Activated CD8-positive, alpha-beta memory T cell treated with anti-CD3 and anti-CD28 coated beads, Interleukin-2, amount 50 U/mL, for 24 hours (primary cell): ENCODE measurements around the gene WDR70.
"Not testable (repeated sequence)": the region's sequence is repeated elsewhere in the genome, so short reads cannot be mapped to it uniquely, and the experiment has no call there.

Experiments
- DNase-seq: peaks from one replicate; pipeline ENCODE4 v3.0.0-alpha.2; 2020; ENCODE audit errors: extremely low read depth

WDR70 gene

GRCh38 chr5:37685211-37685610 is 306.1 kb downstream of the WDR70 start:
- DNase-seq = no peak

- no peak for DNase-seq
These were observed 306.7 kb downstream of the WDR70 start for GRCh38 chr5:37685816-37686215.

GRCh38 chr5:37688925-37689324 is 309.8 kb downstream of the WDR70 start:
- DNase-seq = not testable (repeated sequence)

GRCh38 chr5:37694333-37694732 is 315.2 kb downstream of the WDR70 start:
- DNase-seq = not testable (repeated sequence)

- no peak for DNase-seq
These were observed 315.7 kb downstream of the WDR70 start for GRCh38 chr5:37694867-37695266.

- no peak for DNase-seq
These were observed 316.5 kb downstream of the WDR70 start for GRCh38 chr5:37695647-37696046.

GRCh38 chr5:37696190-37697021 is 317.3 kb downstream of the WDR70 start:
- no peak for DNase-seq

- no peak for DNase-seq
These were observed 322.8 kb downstream of the WDR70 start for GRCh38 chr5:37701868-37702267.

- DNase-seq = no peak
These were observed 324.7 kb downstream of the WDR70 start for GRCh38 chr5:37703841-37704241.

- no peak for DNase-seq
These were observed 325.3 kb downstream of the WDR70 start for GRCh38 chr5:37704406-37704805.

GRCh38 chr5:37709020-37709419 is 329.9 kb downstream of the WDR70 start:
- DNase-seq = no peak

GRCh38 chr5:37710965-37711364 is 331.8 kb downstream of the WDR70 start:
- DNase-seq = no peak

GRCh38 chr5:37712750-37713149 is 333.6 kb downstream of the WDR70 start:
- DNase-seq = no peak

- DNase-seq = no peak
These were observed 335.6 kb downstream of the WDR70 start for GRCh38 chr5:37714756-37715155.

- DNase-seq = no peak
These were observed 336.2 kb downstream of the WDR70 start for GRCh38 chr5:37715361-37715760.

GRCh38 chr5:37715992-37716391 is 336.9 kb downstream of the WDR70 start:
- DNase-seq = no peak

GRCh38 chr5:37716405-37716804 is 337.3 kb downstream of the WDR70 start:
- no peak for DNase-seq

- no peak for DNase-seq
These were observed 338.1 kb downstream of the WDR70 start for GRCh38 chr5:37717276-37717612.

- DNase-seq = no peak
These were observed 338.7 kb downstream of the WDR70 start for GRCh38 chr5:37717613-37718431.

- DNase-seq = no peak
These were observed 341.4 kb downstream of the WDR70 start for GRCh38 chr5:37720550-37720952.

- no peak for DNase-seq
These were observed 342.3 kb downstream of the WDR70 start for GRCh38 chr5:37721447-37721871.

- DNase-seq = no peak
These were observed 343.4 kb downstream of the WDR70 start for GRCh38 chr5:37722236-37723161.
